Measurements from ENCODE around the gene LMF1. TPM values are rescaled to one million over a fixed set of nuclear protein-coding genes. Genes with fewer than 3 reads are reported as not detected.

The LMF1 gene
- total and polyA plus RNA-seq, 2 of the 8 experiments (the other 6 are each of a cell fraction or from before 2014, with no cell fraction given) = 3.5 to 9.1 TPM

GRCh38 chr16:899683-900060, 71.1 kb downstream of the LMF1 start:
- H3K9me3 ChIP-seq (ENCODE audit: insufficient read depth in 2 of 2, low read depth in 1 of 2, low read length in 1 of 2) = peaks cover 0 to 5% of the 10 kb centered on the region in 2 experiments; a peak in 1 of 4 replicates
- H2BK12ac ChIP-seq (ENCODE audit: low read depth, low read length) = no peak overlapping the region
- no peak overlapping the region for H2AK5ac ChIP-seq (ENCODE audit: low read depth, low read length)
- no peaks in the 10 kb centered on the region for H3K27me3 ChIP-seq (replicated peaks in 1 of 4; ENCODE audit: control insufficient read depth in 3 of 4, extremely low read depth in 1 of 4, insufficient read depth in 3 of 4, low read length in 3 of 4)
- H3K14ac ChIP-seq (ENCODE audit: insufficient read length) = no peak overlapping the region
- H3K23me2 ChIP-seq (ENCODE audit: low read depth, low read length) = no peaks in the 10 kb centered on the region
- no peak overlapping the region for H4K91ac ChIP-seq (replicated peaks; ENCODE audit: insufficient read length, low read length)
- no peaks in the 10 kb centered on the region for H3K79me2 ChIP-seq (ENCODE audit: control insufficient read depth in 1 of 2, insufficient read depth in 2 of 2, low read length in 2 of 2)
- no peak overlapping the region for H2BK120ac ChIP-seq (replicated peaks; ENCODE audit: low read depth, low read length)
- H3K9ac ChIP-seq (replicated peaks in 1 of 4; ENCODE audit: extremely low read depth in 1 of 4, low read depth in 3 of 4, low read length in 3 of 4) = no peak overlapping the region
- H3K23ac ChIP-seq (ENCODE audit: insufficient read length) = no peak overlapping the region
- no peak overlapping the region for H2BK15ac ChIP-seq (ENCODE audit: low read length)
- no peak overlapping the region for H3K4me3 ChIP-seq (ENCODE audit: extremely low read depth in 1 of 4, insufficient read depth in 2 of 4, low read depth in 3 of 4, low read length in 4 of 4)
- WGBS, 2 experiments (ENCODE audit: extremely low coverage in 1 of 2, insufficient coverage in 1 of 2, insufficient read length in 1 of 2, insufficient replicate concordance in 2 of 2, low coverage in 1 of 2, low lambda C conversion rate in 2 of 2, missing lambda C conversion rate in 1 of 2) = 95% methylated on average over 16 of the region's 24 CpGs; no CpG with 5 or more reads in 1 of the 2 experiments
- POLR2A ChIA-PET (ENCODE audit: partially characterized antibody) = interaction anchor here (0.6 kb wide), 1 partner anchor 101 kb away, joined by 3 read pairs; no protein-coding TSS in a partner anchor
- H4K5ac ChIP-seq (ENCODE audit: insufficient read length, low read depth, low read length) = no peak overlapping the region
- H4K8ac ChIP-seq (ENCODE audit: extremely low read depth, insufficient read depth, low read length) = peak overlapping the region; percentile 14; the same call in 1 of the 2 replicates
- no peaks in the 10 kb centered on the region for H3K4me1 ChIP-seq (replicated peaks in 1 of 4; ENCODE audit: control insufficient read depth in 3 of 4, insufficient read depth in 4 of 4, low read length in 3 of 4)
- H3K4ac ChIP-seq (replicated peaks; ENCODE audit: insufficient read length, low read depth, low read length) = no peak overlapping the region
- H2BK20ac ChIP-seq (ENCODE audit: low read length) = no peak overlapping the region
- no peak overlapping the region for H3K56ac ChIP-seq (replicated peaks; ENCODE audit: insufficient read length, low read depth, low read length)
- no peak overlapping the region for H3K27ac ChIP-seq (ENCODE audit: low read depth, low read length)
- H4K20me1 ChIP-seq (replicated peaks in 1 of 2; ENCODE audit: control insufficient read depth in 1 of 2, insufficient read depth in 2 of 2, low read length in 2 of 2) = no peaks in the 10 kb centered on the region
- H3K36me3 ChIP-seq (ENCODE audit: control insufficient read depth in 2 of 4, insufficient read depth in 4 of 4, low read length in 3 of 4) = no peaks in the 10 kb centered on the region
- no peak for FAIRE-seq
- DNase-seq (ENCODE audit: low read depth in 1 of 2, low spot score in 2 of 2) = no peak
- no peak overlapping the region; the same call in 1 of the 2 replicates for H3K18ac ChIP-seq (ENCODE audit: extremely low read depth, low read length)
- CTCF ChIA-PET (ENCODE audit: partially characterized antibody) = no interaction called here
- H3K4me2 ChIP-seq (ENCODE audit: insufficient read depth in 1 of 2, low read depth in 2 of 2, low read length in 2 of 2) = no peak overlapping the region
- no peak overlapping the region for H2BK5ac ChIP-seq (ENCODE audit: low read depth, low read length)
- H2AFZ ChIP-seq (ENCODE audit: low read length) = no peak overlapping the region
- no peaks in the 10 kb centered on the region for H3K79me1 ChIP-seq (ENCODE audit: low read depth, low read length)
- TF ChIP-seq KDM4A (IDR thresholded peaks at IDR 0.05; ENCODE audit: low read depth, low read length, severe bottlenecking) = no peak
- TF ChIP-seq CBX8 (IDR thresholded peaks at IDR 0.05; ENCODE audit: borderline replicate concordance, low read depth, low read length) = no peak
- no peak for TF ChIP-seq CHD1 (IDR thresholded peaks at IDR 0.05; ENCODE audit: low read depth, low read length)
- TF ChIP-seq RNF2 (IDR thresholded peaks at IDR 0.05; ENCODE audit: borderline replicate concordance, low read depth, low read length, missing control alignments, poor library complexity, severe bottlenecking) = no peak
- no peak for TF ChIP-seq TAF1 (IDR thresholded peaks at IDR 0.05; ENCODE audit: low read depth, low read length)
- no peak for TF ChIP-seq MAX (IDR thresholded peaks at IDR 0.05)
- no peak for TF ChIP-seq BCL11A (IDR thresholded peaks at IDR 0.05; ENCODE audit: low read depth in 2 of 2, low read length in 2 of 2)
- no peak for TF ChIP-seq JUND (IDR thresholded peaks at IDR 0.05; ENCODE audit: low read length)
- TF ChIP-seq EGR1 (IDR thresholded peaks at IDR 0.05; ENCODE audit: borderline replicate concordance, low read depth, low read length) = no peak

Measured in H1 (cell line).